OCI-LY1 (cell line): ENCODE data around the gene SLC12A7.

ENCODE experiments used
- H2AFZ ChIP-seq: fragments of 200-600 bp; sonication (generic), shearing (Covaris generic); 2 replicates; pipeline ENCODE4 v1.6.0; 2014; ENCODE audit warnings: antibody characterized with exemption, mild to moderate bottlenecking, low read length
- H3F3A ChIP-seq: fragments of 200-600 bp; sonication (generic), shearing (Covaris generic); 2 replicates; pipeline ENCODE4 v1.6.0; 2014; ENCODE audit warnings: mild to moderate bottlenecking, antibody characterized with exemption, low read length, moderate library complexity; ENCODE audit not compliant: insufficient read depth
- H3K27ac ChIP-seq: fragments of 200-600 bp; sonication (generic); 2 replicates; pipeline ENCODE4 v1.5.1; 2014; ENCODE audit warnings: low read length, mixed run types, mild to moderate bottlenecking, low read depth; ENCODE audit not compliant: poor library complexity, severe bottlenecking
- H3K27me3 ChIP-seq: fragments of 200-600 bp; sonication (generic); 2 replicates; pipeline ENCODE4 v1.6.0; 2014; ENCODE audit warnings: antibody characterized with exemption, mild to moderate bottlenecking, low read length, moderate library complexity; ENCODE audit not compliant: insufficient read depth
- H3K36me3 ChIP-seq: fragments of 200-600 bp; sonication (generic); 2 replicates; pipeline ENCODE4 v1.6.1; 2014; ENCODE audit warnings: mild to moderate bottlenecking, antibody characterized with exemption, low read length, moderate library complexity, mixed read lengths; ENCODE audit not compliant: insufficient read depth
- H3K4me1 ChIP-seq: fragments of 200-600 bp; sonication (generic); 2 replicates; pipeline ENCODE4 v1.5.1; 2014; ENCODE audit warnings: mild to moderate bottlenecking, low read length, moderate library complexity; ENCODE audit not compliant: insufficient read depth, severe bottlenecking
- H3K4me2 ChIP-seq: fragments of 200-600 bp; sonication (generic), shearing (Covaris generic); 2 replicates; pipeline ENCODE4 v1.6.1; 2014; ENCODE audit warnings: low read length
- H3K4me3 ChIP-seq: fragments of 200-600 bp; sonication (generic); 2 replicates; pipeline ENCODE4 v1.5.1; 2014; ENCODE audit warnings: low read length, low read depth, mild to moderate bottlenecking, mixed read lengths; ENCODE audit not compliant: poor library complexity, severe bottlenecking
- H3K79me2 ChIP-seq: fragments of 200-600 bp; shearing (Covaris generic); 2 replicates; pipeline ENCODE4 v1.6.1; 2016; ENCODE audit warnings: mixed run types, low read length, mixed read lengths; ENCODE audit not compliant: insufficient read depth
- H3K9ac ChIP-seq: fragments of 200-600 bp; sonication (generic), shearing (Covaris generic); 2 replicates; pipeline ENCODE4 v1.6.1; 2014; ENCODE audit warnings: mild to moderate bottlenecking, low read length, mixed read lengths
- H3K9me2 ChIP-seq: fragments of 200-600 bp; sonication (generic), shearing (Covaris generic); 2 replicates; pipeline ENCODE4 v1.6.1; 2014; ENCODE audit warnings: low read depth, mild to moderate bottlenecking, low read length, mixed read lengths
- H3K9me3 ChIP-seq: fragments of 200-600 bp; shearing (Covaris generic); 2 replicates; pipeline ENCODE4 v1.6.1; 2014; ENCODE audit warnings: low read length, mixed read lengths
- H4K20me1 ChIP-seq: fragments of 200-600 bp; sonication (generic), shearing (Covaris generic); 2 replicates; pipeline ENCODE4 v1.6.0; 2016; ENCODE audit warnings: mild to moderate bottlenecking, low read length; ENCODE audit not compliant: insufficient read depth
- CTCF ChIP-seq: fragments of 200-600 bp; sonication (generic), shearing (Covaris generic); IDR thresholded peaks from 2 replicates; pipeline ENCODE4 v1.5.1; 2017; ENCODE audit warnings: mild to moderate bottlenecking, antibody characterized with exemption, low read length, moderate library complexity, mixed read lengths
- EZH2 ChIP-seq: fragments of 200-600 bp; sonication (generic), shearing (Covaris generic); IDR thresholded peaks from 2 replicates; pipeline ENCODE4 v1.8.0; 2017; ENCODE audit warnings: borderline replicate concordance, mixed run types, mild to moderate bottlenecking, antibody characterized with exemption, low read length, moderate library complexity, mixed read lengths

The SLC12A7 gene

GRCh38 chr5:1065143-1065750 lies 46.6 kb downstream of the SLC12A7 start:
- Histone ChIP-seq H3K36me3 (no peaks in the 10 kb centered on the region), H2AFZ (no peak overlapping the region), H3K4me1 (no peaks in the 10 kb centered on the region)

GRCh38 chr5:1064383-1065142 lies 47.3 kb downstream of the SLC12A7 start:
- Histone ChIP-seq H3F3A (no peaks in the 10 kb centered on the region), H2AFZ (no peak overlapping the region), H4K20me1 (no peaks in the 10 kb centered on the region), H3K36me3 (no peaks in the 10 kb centered on the region), H3K4me2 (no peak overlapping the region), H3K9me2 (no peaks in the 10 kb centered on the region), H3K27ac (no peak overlapping the region), H3K9ac (no peak overlapping the region), H3K4me1 (no peaks in the 10 kb centered on the region), H3K4me3 (no peak overlapping the region), H3K79me2 (no peaks in the 10 kb centered on the region), H3K9me3 (no peaks in the 10 kb centered on the region), H3K27me3 (no peaks in the 10 kb centered on the region)
- no peak for TF ChIP-seq CTCF
- no peak for TF ChIP-seq EZH2

More at GRCh38 chr5:1065143-1065750, 46.6 kb downstream of the SLC12A7 start:
- Histone ChIP-seq H3K79me2 (no peaks in the 10 kb centered on the region), H3F3A (no peaks in the 10 kb centered on the region), H3K4me3 (no peak overlapping the region), H3K27me3 (no peaks in the 10 kb centered on the region), H3K27ac (no peak overlapping the region), H3K9me2 (no peaks in the 10 kb centered on the region), H3K4me2 (no peak overlapping the region), H4K20me1 (no peaks in the 10 kb centered on the region), H3K9ac (no peak overlapping the region), H3K9me3 (no peaks in the 10 kb centered on the region)
- no peak for TF ChIP-seq CTCF

GRCh38 chr5:1063661-1064382 lies 48.0 kb downstream of the SLC12A7 start:
- Histone ChIP-seq H4K20me1 (no peaks in the 10 kb centered on the region), H2AFZ (no peak overlapping the region), H3K27ac (no peak overlapping the region), H3K4me3 (no peak overlapping the region), H3K9me3 (no peaks in the 10 kb centered on the region), H3K27me3 (no peaks in the 10 kb centered on the region), H3K36me3 (no peaks in the 10 kb centered on the region), H3K79me2 (no peaks in the 10 kb centered on the region), H3K4me1 (no peaks in the 10 kb centered on the region), H3K4me2 (no peak overlapping the region), H3K9me2 (no peaks in the 10 kb centered on the region), H3K9ac (no peak overlapping the region), H3F3A (no peaks in the 10 kb centered on the region)
- TF ChIP-seq CTCF, result no peak
- no peak for TF ChIP-seq EZH2
